Parathyroid adenoma (tissue), 2 donors: ENCODE measurements around the gene DNMT3B.

ENCODE experiments used
- H2AFZ ChIP-seq: fragments of 300-600 bp; sonication (generic); one replicate; pipeline ENCODE4 v1.7.0; 2017; ENCODE audit warnings: antibody characterized with exemption, mild to moderate bottlenecking
- H3K27ac ChIP-seq: fragments of 300-600 bp; sonication (generic); one replicate; pipeline ENCODE4 v1.7.0; 2017
- H3K27me3 ChIP-seq: fragments of 300-600 bp; sonication (generic); one replicate; pipeline ENCODE4 v1.7.0; 2017; ENCODE audit warnings: low read length; ENCODE audit not compliant: control insufficient read depth, insufficient read depth
- H3K36me3 ChIP-seq: fragments of 300-600 bp; sonication (generic); one replicate; pipeline ENCODE4 v1.7.0; 2017; ENCODE audit warnings: low read length; ENCODE audit not compliant: control insufficient read depth, insufficient read depth
- H3K4me1 ChIP-seq: fragments of 300-600 bp; sonication (generic); one replicate; pipeline ENCODE4 v1.7.0; 2017; ENCODE audit warnings: control low read depth
- H3K4me2 ChIP-seq: fragments of 300-600 bp; sonication (generic); one replicate; pipeline ENCODE4 v1.7.0; 2017; ENCODE audit warnings: low read length
- H3K4me3 ChIP-seq: fragments of 300-600 bp; sonication (generic); one replicate; pipeline ENCODE4 v1.7.0; 2017; ENCODE audit warnings: low read depth, low read length
- H3K79me2 ChIP-seq: fragments of 300-600 bp; sonication (generic); one replicate; pipeline ENCODE4 v1.7.0; 2017; ENCODE audit warnings: control low read depth
- H3K9ac ChIP-seq: fragments of 300-600 bp; sonication (generic); one replicate; pipeline ENCODE4 v1.7.0; 2017; ENCODE audit warnings: mild to moderate bottlenecking
- H3K9me3 ChIP-seq: fragments of 300-600 bp; sonication (generic); one replicate; pipeline ENCODE4 v1.7.0; 2017; ENCODE audit warnings: low read length; ENCODE audit not compliant: control insufficient read depth
- CTCF ChIP-seq: fragments of 300-600 bp; sonication (generic); IDR thresholded peaks from one replicate; pipeline ENCODE4 v1.7.0; 2017; ENCODE audit warnings: antibody characterized with exemption, mild to moderate bottlenecking
- donor health status: primary hyperparathyroidism.

Gene DNMT3B

GRCh38 chr20:32849577-32849976, 87.4 kb downstream of the DNMT3B start:
- Histone ChIP-seq H2AFZ (no peak overlapping the region), H3K4me1 (peaks cover 10% of the 10 kb centered on the region), H3K27ac (no peak overlapping the region), H3K4me3 (no peak overlapping the region), H3K9ac (no peak overlapping the region), H3K9me3 (no peaks in the 10 kb centered on the region), H3K79me2 (peaks cover 1% of the 10 kb centered on the region), H3K4me2 (no peak overlapping the region), H3K27me3 (no peaks in the 10 kb centered on the region), H3K36me3 (no peaks in the 10 kb centered on the region)
- TF ChIP-seq CTCF = no peak

GRCh38 chr20:32855387-32855786, 93.2 kb downstream of the DNMT3B start:
- Histone ChIP-seq H3K4me3 (no peak overlapping the region), H3K4me1 (peaks cover 38% of the 10 kb centered on the region), H3K79me2 (no peaks in the 10 kb centered on the region), H2AFZ (no peak overlapping the region), H3K9ac (no peak overlapping the region), H3K36me3 (no peaks in the 10 kb centered on the region), H3K9me3 (no peaks in the 10 kb centered on the region), H3K4me2 (no peak overlapping the region), H3K27ac (no peak overlapping the region), H3K27me3 (no peaks in the 10 kb centered on the region)
- no peak for TF ChIP-seq CTCF

GRCh38 chr20:32858189-32858588, 96.0 kb downstream of the DNMT3B start:
- Histone ChIP-seq H3K36me3 (no peaks in the 10 kb centered on the region), H3K4me2 (no peak overlapping the region), H3K4me1 (peaks cover 32% of the 10 kb centered on the region), H3K9me3 (no peaks in the 10 kb centered on the region), H3K27ac (peak overlapping the region; percentile 74), H3K27me3 (no peaks in the 10 kb centered on the region), H3K79me2 (no peaks in the 10 kb centered on the region), H3K4me3 (no peak overlapping the region), H2AFZ (peak overlapping the region; percentile 3), H3K9ac (no peak overlapping the region)
- TF ChIP-seq CTCF = no peak
